Mucosa of descending colon (tissue), 3 donors: ENCODE results near the gene TRIM59. TPM values are rescaled to one million over a fixed set of nuclear protein-coding genes. Genes with fewer than 3 reads are reported as not detected.

Experiments used
- ATAC-seq: fragments of 200-7000 bp; cut with Tn5 transposase; one replicate; pipeline ENCODE4 v1.9.1; 2020; ENCODE audit warnings: mild to moderate bottlenecking, moderate library complexity
- DNase-seq, 3 donors: peaks; one replicate each; pipeline ENCODE4 v3.0.0-alpha.2; 2020
- H3K36me3 ChIP-seq: fragments of 200-600 bp; one replicate; pipeline ENCODE4 v1.8.0; 2021; ENCODE audit warnings: low read depth, mild to moderate bottlenecking
- H3K4me1 ChIP-seq: fragments of 200-600 bp; one replicate; pipeline ENCODE4 v1.8.0; 2021; ENCODE audit warnings: low read depth, mild to moderate bottlenecking
- H3K4me3 ChIP-seq: fragments of 200-600 bp; one replicate; pipeline ENCODE4 v1.8.0; 2021; ENCODE audit warnings: mild to moderate bottlenecking
- H3K9me3 ChIP-seq: fragments of 200-600 bp; one replicate; pipeline ENCODE4 v1.8.0; 2021; ENCODE audit warnings: mild to moderate bottlenecking
- intact Hi-C, 2 donors: fragments of 100-400 bp; cut with DNase I in 1 of 2; cut with micrococcal nuclease in 1 of 2; formaldehyde crosslinking; loops; one replicate each; pipeline versions ENCODE4 v1.11.0 to v1.11.1; 2022; cut with DNase I, micrococcal nuclease
- long read RNA-seq, 2 donors: library from polyadenylated mRNA; unstranded; transcript quantifications; one replicate each; pipeline ENCODE4 v2.0.0, GENCODE V29; 2019 to 2021
- total RNA-seq, 3 donors: library from RNA; stranded (reverse); fragmentation: NEBNext Ultra II Directional in 2 of 3; extraction: Animal tissue kit (Norgen Biotek cat#: 25700) in 2 of 3; gene quantifications; one replicate each; pipeline versions ENCODE4 v1.2.1 to v1.2.4, GENCODE V29; 2021 to 2023
- TF ChIP-seq, protein P1 (sequence below): fragments of 200-600 bp; IDR thresholded peaks from one replicate; pipeline ENCODE4 v1.8.0; 2022; ENCODE audit warnings: antibody characterized with exemption, mild to moderate bottlenecking
- donor health status: DM: no; HTN: no; CAD: no; lungs with moderate emphysema.
- donor health status: DM: no; HTN: no; CAD: no.
- donor health status: DM: no; HTN: yes; CAD: no.

Gene TRIM59
- 1 to 10 TPM; 5.3 to 7.2 (median 6.0) TPM for total RNA-seq
- long read RNA-seq, donor 1, partial matches to known transcripts: 0 of 2 reads
- long read RNA-seq, donor 1, other reads (novel, unspliced or antisense): 2 of 2 reads
- long read RNA-seq, donor 2, partial matches to known transcripts: 0 of 1 reads
- long read RNA-seq, donor 2, other reads (novel, unspliced or antisense): 1 of 1 reads

DNA sequence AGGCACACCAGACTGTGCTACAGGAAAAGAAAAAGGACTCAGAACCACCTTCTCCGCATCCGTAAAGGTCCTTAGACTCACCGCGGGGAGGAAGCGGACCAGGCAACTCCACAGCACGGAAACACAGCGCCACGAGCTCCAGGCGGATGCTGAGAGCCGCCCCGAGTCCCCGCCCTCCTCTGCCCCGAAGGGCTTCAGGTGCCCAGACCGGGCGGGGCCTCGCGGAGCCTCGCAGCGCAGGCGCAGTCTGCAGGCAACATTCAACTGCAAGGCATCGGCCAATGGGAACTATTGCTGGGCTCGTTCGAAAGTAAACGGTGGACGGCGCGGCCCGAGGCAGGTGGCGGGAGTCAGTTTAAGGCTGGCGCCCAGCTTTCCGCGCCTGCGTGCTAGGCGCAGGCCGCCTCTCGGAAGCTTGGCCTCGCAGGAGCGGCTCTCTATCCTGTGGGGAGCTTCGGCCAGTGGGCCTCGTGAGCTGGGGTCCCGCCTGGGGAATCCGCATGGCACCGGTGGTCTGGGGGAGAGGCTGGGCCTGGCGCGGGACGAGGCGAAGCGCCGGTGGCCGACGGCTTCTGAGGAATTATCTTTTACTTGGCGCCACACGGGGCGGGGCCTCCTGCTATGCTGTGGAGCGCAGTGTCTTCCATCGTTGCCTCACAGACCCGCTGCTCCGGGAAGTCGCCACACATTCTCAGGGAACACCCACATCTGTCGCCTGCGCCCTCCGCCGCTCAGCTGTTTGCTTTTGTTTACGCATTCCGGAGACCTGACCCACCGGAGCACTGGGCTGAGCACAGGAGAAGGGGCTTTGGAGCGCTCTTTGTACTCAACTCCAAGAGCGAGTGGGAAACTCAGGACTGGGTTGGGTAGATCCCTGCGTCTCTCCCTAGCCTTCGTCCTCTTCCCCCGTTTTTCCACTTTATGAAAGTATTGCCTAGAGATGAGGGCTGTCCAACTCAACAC, at the start of gene TRIM59:
Gene TRIM59 (minus strand): TSS at position 151 of the 963 bp plus-strand sequence. CDS start 10,603 bp downstream, outside the sequence.
- Histone ChIP-seq H3K36me3 (no peaks in the 10 kb centered on the region), H3K4me1 (no peaks in the 10 kb centered on the region), H3K9me3 (no peaks in the 10 kb centered on the region), H3K4me3 (peak within 1 kb of the TSS; percentile 50)
- intact Hi-C loops: no loop called here
- TF ChIP-seq, protein P1, sequence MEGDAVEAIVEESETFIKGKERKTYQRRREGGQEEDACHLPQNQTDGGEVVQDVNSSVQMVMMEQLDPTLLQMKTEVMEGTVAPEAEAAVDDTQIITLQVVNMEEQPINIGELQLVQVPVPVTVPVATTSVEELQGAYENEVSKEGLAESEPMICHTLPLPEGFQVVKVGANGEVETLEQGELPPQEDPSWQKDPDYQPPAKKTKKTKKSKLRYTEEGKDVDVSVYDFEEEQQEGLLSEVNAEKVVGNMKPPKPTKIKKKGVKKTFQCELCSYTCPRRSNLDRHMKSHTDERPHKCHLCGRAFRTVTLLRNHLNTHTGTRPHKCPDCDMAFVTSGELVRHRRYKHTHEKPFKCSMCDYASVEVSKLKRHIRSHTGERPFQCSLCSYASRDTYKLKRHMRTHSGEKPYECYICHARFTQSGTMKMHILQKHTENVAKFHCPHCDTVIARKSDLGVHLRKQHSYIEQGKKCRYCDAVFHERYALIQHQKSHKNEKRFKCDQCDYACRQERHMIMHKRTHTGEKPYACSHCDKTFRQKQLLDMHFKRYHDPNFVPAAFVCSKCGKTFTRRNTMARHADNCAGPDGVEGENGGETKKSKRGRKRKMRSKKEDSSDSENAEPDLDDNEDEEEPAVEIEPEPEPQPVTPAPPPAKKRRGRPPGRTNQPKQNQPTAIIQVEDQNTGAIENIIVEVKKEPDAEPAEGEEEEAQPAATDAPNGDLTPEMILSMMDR: no peak
- ATAC-seq: peak; percentile 99
- peak; percentile 96 to 98 (median 97) for DNase-seq

GRCh38 chr3:160498202-160498601, 48.6 kb upstream of the TRIM59 start:
- ATAC-seq (no peak), DNase-seq (no peak)
- no peak overlapping the region for H3K4me3 ChIP-seq
- H3K4me1 ChIP-seq: no peaks in the 10 kb centered on the region
- no peaks in the 10 kb centered on the region for H3K36me3 ChIP-seq
- intact Hi-C loops: no loop called here
- H3K9me3 ChIP-seq: no peaks in the 10 kb centered on the region
- TF ChIP-seq, protein P1: no peak

DNA sequence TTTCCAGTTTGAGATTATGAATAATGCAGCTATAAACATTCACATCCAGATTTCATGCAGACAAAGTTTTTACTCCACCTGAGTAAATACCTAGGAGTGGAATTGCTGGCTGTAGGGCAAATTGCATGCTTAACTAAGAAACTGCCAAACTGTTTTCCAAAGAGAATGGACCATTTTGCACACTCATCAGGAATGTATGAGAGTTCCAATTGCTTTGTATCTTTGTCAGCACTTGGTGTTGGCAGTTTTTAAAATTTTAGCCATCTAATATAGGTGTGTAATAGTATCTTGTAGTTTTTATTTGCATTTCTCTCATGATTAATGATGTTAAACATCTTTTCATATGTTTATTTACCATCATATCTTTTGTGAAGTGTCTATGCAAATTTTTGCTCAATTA, 40.6 kb upstream of the TRIM59 start:
- ATAC-seq: no peak
- Histone ChIP-seq H3K9me3 (no peaks in the 10 kb centered on the region), H3K4me3 (no peak overlapping the region), H3K36me3 (no peaks in the 10 kb centered on the region), H3K4me1 (no peaks in the 10 kb centered on the region)
- intact Hi-C loops: no loop called here
- DNase-seq: no peak
- TF ChIP-seq, protein P1: no peak

DNA sequence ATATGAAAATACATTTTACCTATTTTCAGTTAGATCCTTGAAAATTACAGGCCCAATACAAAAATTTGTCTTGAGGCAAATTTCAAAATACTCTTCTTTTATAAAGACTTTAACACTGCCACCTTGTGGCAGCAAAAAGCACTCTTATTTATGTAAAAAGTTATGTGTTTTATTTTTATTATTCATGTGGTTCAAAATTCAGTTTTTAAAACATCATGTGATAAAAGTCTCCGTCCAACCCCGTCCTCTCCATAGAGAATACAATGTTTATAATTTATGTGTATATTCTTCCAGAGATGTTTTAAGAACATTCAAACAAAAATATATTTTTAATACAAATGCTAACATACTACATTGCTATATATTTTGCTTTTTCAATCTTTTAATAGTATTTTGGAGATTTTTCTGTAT, 36.9 kb upstream of the TRIM59 start:
- DNase-seq (peak in 1 of 3 donors; percentile 35), ATAC-seq (no peak)
- Histone ChIP-seq H3K4me1 (no peaks in the 10 kb centered on the region), H3K9me3 (no peaks in the 10 kb centered on the region), H3K36me3 (no peaks in the 10 kb centered on the region), H3K4me3 (no peak overlapping the region)
- intact Hi-C loops: no loop called here
- TF ChIP-seq, protein P1: peak; percentile 52

- Histone ChIP-seq H3K36me3 (no peaks in the 10 kb centered on the region), H3K4me1 (no peaks in the 10 kb centered on the region), H3K9me3 (no peaks in the 10 kb centered on the region), H3K4me3 (no peak overlapping the region)
- DNase-seq (no peak), ATAC-seq (no peak)
- TF ChIP-seq, protein P1: no peak
- intact Hi-C loops: no loop called here
Observed at GRCh38 chr3:160482796-160483195, 33.2 kb upstream of the TRIM59 start.
